Endothelial cell of umbilical vein (primary cell): ENCODE data around the gene VWA7. TPM values are rescaled to one million over a fixed set of nuclear protein-coding genes. Genes with fewer than 3 reads are reported as not detected.
A peak's percentile ranks its signal among the peaks of the same experiment; 100 is the strongest.
"Not testable (repeated sequence)": the region's sequence is repeated elsewhere in the genome, so short reads cannot be mapped to it uniquely, and the experiment has no call there.

Experiments used
- BruUV-seq: library from RNA; stranded (reverse); fragments of 400-500 nt; replicated peaks from 2 replicates; lab custom pipeline; 2021; lab: Mats Ljungman, UMichigan
- CTCF ChIA-PET: fragments of 300-600, 350-600 bp; sonication (Branson Sonifier 250); formaldehyde crosslinking; loops from one replicate; lab custom pipeline; 2021; ENCODE audit warnings: antibody characterized with exemption, inconsistent platforms; lab: Charles Lee
- POLR2A ChIA-PET: fragments of 300-600, 350-600 bp; sonication (Branson Sonifier 250); formaldehyde crosslinking; loops from one replicate; lab custom pipeline; 2021; ENCODE audit warnings: antibody characterized with exemption, inconsistent platforms; lab: Charles Lee
- DNase-seq: peaks from one replicate; pipeline ENCODE4 v3.0.0-alpha.2; 2011; ENCODE audit warnings: low read depth, low spot score
- FAIRE-seq: peaks from 2 replicates; lab custom pipeline; 2011; peaks lifted over from hg19 to GRCh38; lab: Jason Lieb, UNC
- H2AFZ ChIP-seq: 2 replicates; pipeline ENCODE4 v1.6.0; 2012; ENCODE audit warnings: low read depth, low read length, control low read depth, inconsistent platforms
- H3K27ac ChIP-seq: 2 replicates; pipeline ENCODE4 v1.5.1; 2011; ENCODE audit warnings: low read depth, mild to moderate bottlenecking, control low read depth, low read length, moderate library complexity; ENCODE audit not compliant: insufficient read depth
- H3K27me3 ChIP-seq, 2 experiments: 2 replicates each; pipeline versions ENCODE4 v1.6.0 to v1.6.1; 2011; ENCODE audit warnings: low read length in 2 of 2, mixed read lengths in 1 of 2; ENCODE audit not compliant: control insufficient read depth in 2 of 2, insufficient read depth in 2 of 2
- H3K36me3 ChIP-seq, 2 experiments: 2 replicates in 1 of 2; 3 replicates in 1 of 2; pipeline ENCODE4 v1.5.1; 2011; ENCODE audit warnings: low read length in 2 of 2, mild to moderate bottlenecking in 1 of 2, moderate library complexity in 1 of 2; ENCODE audit not compliant: control insufficient read depth in 2 of 2, insufficient read depth in 2 of 2; ENCODE audit errors: extremely low read depth in 1 of 2
- H3K4me1 ChIP-seq: 3 replicates; pipeline ENCODE4 v1.5.1; 2011; ENCODE audit warnings: mild to moderate bottlenecking, low read length; ENCODE audit not compliant: control insufficient read depth, insufficient read depth; ENCODE audit errors: extremely low read depth
- H3K4me2 ChIP-seq: 2 replicates; pipeline ENCODE4 v1.6.1; 2011; ENCODE audit warnings: low read length, control low read depth, mixed read lengths; ENCODE audit not compliant: insufficient read depth
- H3K4me3 ChIP-seq, 3 experiments: fragments of 200-600 bp in 1 of 3; sonication (generic), shearing (Covaris generic) in 1 of 3; replicated peaks in 1 of 3; 2 replicates each; pipeline ENCODE4 v1.5.1; 2011 to 2016; ENCODE audit warnings: control low read depth in 3 of 3, low read length in 3 of 3, mild to moderate bottlenecking in 2 of 3, inconsistent platforms in 1 of 3, low read depth in 1 of 3, moderate library complexity in 1 of 3; ENCODE audit not compliant: insufficient read depth in 1 of 3
- H3K79me2 ChIP-seq: 2 replicates; pipeline ENCODE4 v1.6.0; 2012; ENCODE audit warnings: low read length, inconsistent platforms; ENCODE audit not compliant: control insufficient read depth, insufficient read depth
- H3K9ac ChIP-seq: replicated peaks from 2 replicates; pipeline ENCODE3; 2011; ENCODE audit warnings: low read length, control low read depth; ENCODE audit not compliant: insufficient read depth; ENCODE audit errors: extremely low read depth
- H3K9me1 ChIP-seq: replicated peaks from 3 replicates; pipeline ENCODE4 v1.6.0; 2011; ENCODE audit warnings: mild to moderate bottlenecking, low read length; ENCODE audit not compliant: control insufficient read depth, insufficient read depth; ENCODE audit errors: extremely low read depth
- H3K9me3 ChIP-seq: replicated peaks from 2 replicates; pipeline ENCODE4 v1.5.1; 2012; ENCODE audit warnings: low read length, inconsistent platforms; ENCODE audit not compliant: control insufficient read depth, insufficient read depth
- H4K20me1 ChIP-seq: replicated peaks from 2 replicates; pipeline ENCODE3; 2011; ENCODE audit warnings: mild to moderate bottlenecking, low read length; ENCODE audit not compliant: control insufficient read depth, insufficient read depth; ENCODE audit errors: extremely low read depth
- CTCF ChIP-seq, 2 donors: IDR thresholded peaks; 1 replicate in 1 of 2; 2 replicates in 1 of 2; pipeline ENCODE4 v1.5.1; 2011; ENCODE audit warnings: low read length in 2 of 2, mild to moderate bottlenecking in 2 of 2, moderate library complexity in 2 of 2, control low read depth in 1 of 2, inconsistent platforms in 1 of 2, low read depth in 1 of 2; ENCODE audit not compliant: insufficient read depth in 1 of 2; ENCODE audit errors: extremely low read depth in 1 of 2
- EZH2 ChIP-seq: IDR thresholded peaks from 2 replicates; pipeline ENCODE4 v1.6.1; 2012; ENCODE audit warnings: borderline replicate concordance, low read depth, mild to moderate bottlenecking, moderate library complexity, low read length, inconsistent platforms; ENCODE audit not compliant: severe bottlenecking
- FOS ChIP-seq: IDR thresholded peaks from 2 replicates; pipeline ENCODE4 v1.6.1; 2011; ENCODE audit warnings: mild to moderate bottlenecking, low read length, moderate library complexity, borderline replicate concordance; ENCODE audit not compliant: insufficient read depth
- GATA2 ChIP-seq: IDR thresholded peaks from 2 replicates; pipeline ENCODE4 v1.7.0; 2011; ENCODE audit warnings: low read depth, mild to moderate bottlenecking, moderate library complexity, mixed read lengths, low read length; ENCODE audit not compliant: insufficient read length, insufficient read depth
- JUN ChIP-seq: IDR thresholded peaks from 2 replicates; pipeline ENCODE4 v1.6.1; 2011; ENCODE audit warnings: borderline replicate concordance, low read depth; ENCODE audit not compliant: insufficient read length, insufficient read depth
- MAX ChIP-seq: IDR thresholded peaks from 2 replicates; pipeline ENCODE4 v1.6.1; 2011; ENCODE audit not compliant: insufficient read depth, insufficient read length
- MYC ChIP-seq: IDR thresholded peaks from one replicate; pipeline ENCODE4 v1.6.1; 2011; ENCODE audit warnings: mild to moderate bottlenecking, low read depth, low read length
- POLR2A ChIP-seq: IDR thresholded peaks from 2 replicates; pipeline ENCODE4 v1.6.1; 2012; ENCODE audit warnings: low read depth, mild to moderate bottlenecking, control low read depth, low read length
- POLR2AphosphoS5 ChIP-seq: IDR thresholded peaks from 2 replicates; pipeline ENCODE4 v1.6.1; 2012; ENCODE audit warnings: low read depth, mild to moderate bottlenecking, control low read depth, low read length, moderate library complexity; ENCODE audit not compliant: insufficient read depth
- dilution Hi-C: fragments of 300-500 bp; cut with MboI; formaldehyde crosslinking; loops from one replicate; pipeline ENCODE4 v1.15.0; 2019; ENCODE audit warnings: low sequenced_read_pairs; ENCODE audit not compliant: extremely low pct_ligation_motif_present
- intact Hi-C: fragments of 100-400 bp; cut with micrococcal nuclease; formaldehyde crosslinking; loops from one replicate; pipeline ENCODE4 v1.10.0; 2022
- polyA plus RNA-seq, 4 experiments: library from polyadenylated mRNA; depleted of rRNA in 3 of 4; stranded (reverse) in 3 of 4; unstranded in 1 of 4; fragments of >200 nt; gene quantifications; 2 replicates each; pipeline versions ENCODE4 v1.2.1 to v1.2.3, GENCODE V29; 2011 to 2012; ENCODE audit warnings: missing spikeins in 1 of 4
- total RNA-seq: library from RNA; stranded (reverse); gene quantifications from 2 replicates; pipeline ENCODE4 v1.2.3, GENCODE V29; 2021

The VWA7 gene
- total and polyA plus RNA-seq, 2 donors (not counting 3 experiments of a cell fraction or from before 2014, with no cell fraction given), result 0.11 to 0.51 TPM

DNA sequence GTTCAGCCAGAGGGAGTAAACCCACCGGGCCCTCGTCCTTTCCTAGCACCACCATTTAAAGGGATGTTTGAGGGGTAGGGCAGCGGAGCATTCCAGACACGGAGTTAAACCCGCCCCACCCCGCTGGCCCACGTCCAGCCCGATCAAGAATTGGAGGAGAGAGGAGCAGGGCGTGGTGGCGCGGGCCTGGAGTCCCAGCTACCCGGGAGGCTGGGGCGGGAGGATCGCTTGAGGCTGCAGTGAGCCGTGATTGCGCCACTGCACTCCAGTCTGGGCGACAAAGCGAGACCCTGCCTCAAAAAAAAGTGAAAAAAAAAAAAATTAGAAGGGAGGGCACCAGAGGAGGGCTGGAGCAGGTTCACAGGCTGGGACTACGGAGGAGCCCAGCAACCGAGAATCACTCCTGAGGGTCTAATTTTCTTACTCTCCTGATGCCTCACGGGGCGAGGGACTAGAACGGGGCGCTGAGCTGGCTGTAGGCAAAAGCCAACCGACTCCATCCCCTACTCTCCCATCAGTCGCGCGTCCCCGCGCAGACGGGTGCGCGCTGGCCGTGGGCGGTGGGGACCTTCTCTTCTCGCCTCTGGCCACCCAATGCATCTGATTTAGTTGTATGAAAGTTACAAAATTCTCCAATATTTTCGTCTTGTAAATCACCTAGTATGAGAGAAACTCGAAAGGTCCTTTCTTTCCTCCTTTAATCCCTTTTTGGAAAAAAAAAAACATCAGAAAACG lies 44.3 kb upstream of the VWA7 start:
- TF ChIP-seq MYC (no peak), JUN (no peak), POLR2A (no peak), MAX (no peak), GATA2 (no peak), CTCF (IDR thresholded peaks at IDR 0.05; ENCODE audit: extremely low read depth in 1 of 2, insufficient read depth in 1 of 2, low read depth in 1 of 2, low read length in 2 of 2) (no peak), POLR2AphosphoS5 (no peak), EZH2 (no peak), FOS (no peak)
- Histone ChIP-seq H3K4me3 (peak overlapping the region; percentile 44 to 73 (median 50)), H4K20me1 (no peaks in the 10 kb centered on the region), H3K27ac (peak overlapping the region; percentile 37), H3K9me3 (no peaks in the 10 kb centered on the region), H3K27me3 (no peaks in the 10 kb centered on the region), H3K9me1 (no peaks in the 10 kb centered on the region), H3K79me2 (peaks cover 14% of the 10 kb centered on the region), H3K4me1 (peaks cover 25% of the 10 kb centered on the region), H3K4me2 (peak overlapping the region; percentile 72), H3K9ac (peak overlapping the region; percentile 76), H3K36me3 (no peaks in the 10 kb centered on the region), H2AFZ (peak overlapping the region; percentile 85)
- ChIA-PET POLR2A (interaction anchor here (0.7 kb wide), 2 partner anchors 85 to 161 kb away, joined by 3 read pairs; partner anchors contain the start of genes C6orf47 and CLIC1), CTCF (interaction anchor here (0.8 to 2.6 kb wide), 6 partner anchors 9 to 159 kb away, joined by 3 to 10 read pairs (median 4); partner anchors contain the start of genes LSM2 and VARS1)
- dilution Hi-C loops, result no loop called here
- DNase-seq, result peak; percentile 69
- TSS peak; percentile 40 for BruUV-seq
- intact Hi-C loops, result no loop called here
- peak; percentile 40 for FAIRE-seq

DNA sequence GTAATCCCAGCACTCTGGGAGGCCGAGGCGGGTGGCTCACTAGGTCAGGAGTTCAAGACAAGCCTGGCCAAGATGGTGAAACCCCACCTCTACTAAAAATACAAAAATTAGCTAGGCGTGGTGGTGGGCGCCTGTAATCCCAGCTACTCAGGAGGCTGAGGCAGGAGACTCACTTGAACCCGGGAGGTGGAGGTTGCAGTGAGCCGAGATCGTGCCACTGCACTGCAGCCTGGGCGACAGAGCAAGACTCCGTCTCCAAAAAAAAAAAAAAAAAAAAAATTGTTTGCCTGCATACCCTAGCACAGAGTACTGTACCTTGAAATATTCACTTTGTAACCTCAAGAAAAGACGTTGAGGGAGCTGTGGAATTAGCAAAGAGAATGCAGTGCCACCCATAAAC lies 43.3 kb upstream of the VWA7 start:
- H3K79me2 ChIP-seq, result peaks cover 16% of the 10 kb centered on the region
- CTCF ChIA-PET, H3K9me1 ChIP-seq, H3K27me3 ChIP-seq, H2AFZ ChIP-seq, intact Hi-C loops, H4K20me1 ChIP-seq, FAIRE-seq, dilution Hi-C loops, DNase-seq, H3K9me3 ChIP-seq, H3K9ac ChIP-seq, H3K4me2 ChIP-seq, H3K36me3 ChIP-seq, POLR2A ChIA-PET, H3K4me3 ChIP-seq, BruUV-seq, H3K27ac ChIP-seq: not testable (repeated sequence)
- H3K4me1 ChIP-seq, result peaks cover 24% of the 10 kb centered on the region
